ENCODE measurements around the gene ARHGAP36.

Gene ARHGAP36

DNA sequence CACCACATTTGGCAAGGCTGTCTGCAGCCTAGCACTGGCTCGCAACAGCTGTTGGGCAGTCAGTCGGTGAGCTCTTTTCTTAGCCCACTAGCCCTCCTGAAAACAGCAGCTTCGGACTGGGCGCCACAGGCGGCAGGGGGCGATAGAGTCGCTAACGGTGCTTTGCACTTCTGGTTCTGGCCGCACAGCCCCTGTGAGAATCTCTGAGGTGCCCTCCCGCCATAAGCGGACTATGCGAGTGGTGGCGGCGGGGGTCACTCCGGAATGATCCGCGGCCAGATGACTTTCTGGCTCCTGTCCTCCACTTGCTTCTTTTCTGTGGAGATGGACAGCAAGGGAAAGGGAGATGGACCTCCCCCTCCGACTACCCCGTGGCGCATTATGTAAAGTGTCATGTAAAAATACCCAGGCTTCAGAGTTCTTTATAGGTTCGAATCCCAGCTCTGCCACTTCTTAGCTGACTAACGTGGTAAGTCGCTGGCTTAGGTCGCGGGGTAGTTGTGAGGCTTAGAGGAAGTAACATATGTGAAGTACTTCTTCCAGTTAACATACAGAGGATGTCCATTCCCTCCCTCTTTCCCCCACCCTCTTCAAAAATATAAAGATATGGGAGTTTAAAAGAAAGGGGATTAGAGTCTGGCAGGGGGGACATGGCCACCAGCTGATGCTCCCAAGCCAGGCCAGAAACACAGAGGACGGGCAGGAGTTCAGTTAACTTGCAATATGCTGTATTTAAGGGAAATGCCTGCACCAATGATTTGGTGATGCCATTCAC lies 11.0 kb downstream of the ARHGAP36 start:
- DNase-seq (ENCODE audit: low read depth in 3 of 3): peak in 1 of 3 experiments; percentile 20

DNA sequence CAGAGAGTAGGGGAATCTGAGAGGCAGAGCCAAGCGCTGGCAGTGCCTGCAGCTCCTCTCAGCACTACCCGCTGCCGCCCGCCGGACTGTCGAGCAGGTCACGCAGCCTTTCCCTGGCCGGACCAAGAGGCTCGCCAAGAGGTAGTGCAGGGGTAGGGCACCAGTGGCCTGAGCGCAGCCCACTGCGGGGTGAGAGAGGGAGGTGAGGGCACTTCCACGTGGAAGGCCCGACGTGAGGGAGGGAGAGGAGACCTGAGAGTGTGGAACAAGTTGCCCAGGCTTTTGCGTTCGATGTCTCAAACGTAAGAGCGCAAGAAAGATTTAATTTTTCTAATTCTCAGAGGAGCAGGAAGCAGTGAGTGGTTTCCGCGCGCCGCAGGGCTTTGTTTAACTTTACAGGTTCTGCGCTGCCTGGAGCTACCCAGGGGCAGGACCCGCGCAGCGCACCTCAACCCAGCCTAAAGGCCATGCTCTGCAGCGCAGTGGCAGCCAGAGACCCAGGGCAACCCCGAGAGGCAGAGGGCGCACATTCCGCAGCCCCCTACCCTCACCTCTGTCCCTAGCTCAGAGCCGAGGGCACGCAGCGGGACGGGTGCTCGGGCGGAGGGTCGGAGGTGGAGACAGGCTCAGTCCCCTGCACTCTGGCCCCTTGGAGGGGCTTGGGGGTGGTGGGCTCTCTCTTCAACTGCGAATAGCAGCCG lies 14.9 kb downstream of the ARHGAP36 start:
- DNase-seq (ENCODE audit: low read depth in 3 of 3): no peak

DNA sequence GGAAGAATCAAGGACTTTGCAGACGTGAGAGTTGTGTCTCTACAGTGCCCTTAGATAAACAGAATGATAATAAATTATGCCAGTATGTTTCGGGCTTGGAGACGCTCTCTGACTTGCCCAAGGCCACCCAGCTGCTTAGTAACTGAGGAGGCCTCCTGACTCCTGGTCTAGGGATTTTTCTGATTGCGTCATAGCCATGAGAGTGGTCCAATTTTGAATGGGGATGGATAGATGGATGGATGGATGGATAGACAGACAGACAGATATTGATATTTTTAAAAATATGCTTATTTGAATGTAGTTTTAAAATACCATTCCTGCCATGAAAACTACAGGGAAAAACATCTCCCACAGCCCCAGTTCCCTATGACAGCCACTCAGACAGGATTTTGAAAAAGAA lies 15.5 kb downstream of the ARHGAP36 start:
- DNase-seq (ENCODE audit: low read depth in 3 of 3): no peak

DNA sequence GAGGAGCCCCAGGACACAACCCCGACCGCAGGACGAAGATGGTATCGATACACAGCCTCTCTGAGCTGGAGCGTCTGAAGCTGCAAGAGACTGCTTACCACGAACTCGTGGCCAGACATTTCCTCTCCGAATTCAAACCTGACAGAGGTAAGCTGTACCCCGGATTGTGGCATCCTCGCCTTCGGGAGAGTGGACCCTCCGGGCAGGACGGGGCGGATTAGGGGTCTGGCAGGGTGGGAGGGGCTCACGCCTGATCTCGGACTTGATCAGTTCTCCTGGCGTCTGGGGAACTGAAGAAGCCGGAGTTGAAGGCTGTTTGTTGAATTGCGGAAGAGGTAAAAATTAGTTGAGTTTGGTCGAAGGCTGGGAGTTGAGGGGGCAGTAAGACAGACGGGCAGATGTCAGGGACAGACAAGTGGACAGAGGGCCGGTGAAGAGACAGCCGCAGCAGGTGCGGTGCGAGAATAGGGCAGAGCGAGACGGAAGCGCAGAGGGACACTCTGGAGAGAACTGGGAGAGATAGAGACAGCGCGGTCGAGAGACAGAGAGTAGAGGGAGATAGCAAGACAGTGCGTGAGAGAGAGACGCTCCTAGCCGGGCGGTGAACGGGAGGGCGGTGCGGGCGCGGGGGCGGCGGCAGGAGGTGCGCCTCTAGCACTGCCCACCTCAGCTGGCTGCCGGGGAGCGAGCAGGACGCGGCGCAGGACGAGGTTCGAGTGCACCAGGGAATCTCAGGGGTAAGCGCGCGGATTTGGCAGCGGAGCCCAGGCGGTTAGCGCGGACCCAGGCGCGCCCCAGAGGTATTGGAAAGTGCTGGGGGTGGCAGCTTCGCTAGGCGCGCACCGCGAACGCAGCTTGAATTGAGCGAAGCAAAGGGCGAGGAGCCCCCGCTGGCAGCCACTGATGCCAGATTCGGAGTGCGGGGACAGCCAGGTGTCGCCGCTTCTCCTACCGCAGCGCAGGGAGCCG lies 23.9 kb downstream of the ARHGAP36 start:
- no peak for DNase-seq (ENCODE audit: low read depth in 3 of 3)

DNA sequence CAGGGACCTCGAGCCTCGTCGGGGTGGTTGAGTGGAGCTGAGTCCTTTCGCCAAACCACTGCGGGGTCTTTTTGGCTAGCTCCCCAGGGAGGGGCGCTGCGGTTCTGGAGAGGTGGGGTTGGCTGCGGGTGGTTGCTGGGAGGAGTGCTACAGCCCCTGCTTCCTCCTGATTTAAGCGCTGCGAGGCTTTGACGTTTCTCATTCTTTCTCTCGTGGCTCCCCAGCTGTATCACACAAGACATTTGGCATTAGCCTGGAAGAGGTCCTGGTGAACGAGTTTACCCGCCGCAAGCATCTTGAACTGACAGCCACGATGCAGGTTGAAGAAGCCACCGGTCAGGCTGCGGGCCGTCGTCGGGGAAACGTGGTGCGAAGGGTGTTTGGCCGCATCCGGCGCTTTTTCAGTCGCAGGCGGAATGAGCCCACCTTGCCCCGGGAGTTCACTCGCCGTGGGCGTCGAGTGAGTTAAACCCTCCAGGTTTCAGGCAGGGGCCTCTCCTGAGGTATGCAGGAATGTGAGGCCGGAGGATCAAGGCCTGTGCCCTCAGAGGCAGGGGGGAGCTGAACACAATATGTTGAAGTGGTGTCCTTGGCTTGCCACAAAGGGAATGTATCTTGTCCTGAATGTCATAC lies 25.5 kb downstream of the ARHGAP36 start:
- DNase-seq (ENCODE audit: low read depth in 3 of 3): no peak

DNA sequence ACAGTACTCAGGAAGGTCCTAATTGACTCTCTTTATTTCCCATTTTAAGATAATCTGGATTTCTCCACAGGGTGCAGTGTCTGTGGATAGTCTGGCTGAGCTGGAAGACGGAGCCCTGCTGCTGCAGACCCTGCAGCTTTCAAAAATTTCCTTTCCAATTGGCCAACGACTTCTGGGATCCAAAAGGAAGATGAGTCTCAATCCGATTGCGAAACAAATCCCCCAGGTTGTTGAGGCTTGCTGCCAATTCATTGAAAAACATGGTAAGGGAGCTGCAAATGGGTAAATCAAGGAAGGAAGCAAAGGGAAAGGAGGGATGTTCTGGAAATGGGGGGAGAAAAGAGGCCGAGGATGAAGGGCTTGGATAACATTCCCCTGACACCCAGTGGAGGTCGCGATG lies 26.0 kb downstream of the ARHGAP36 start:
- DNase-seq (ENCODE audit: low read depth in 3 of 3): no peak

DNA sequence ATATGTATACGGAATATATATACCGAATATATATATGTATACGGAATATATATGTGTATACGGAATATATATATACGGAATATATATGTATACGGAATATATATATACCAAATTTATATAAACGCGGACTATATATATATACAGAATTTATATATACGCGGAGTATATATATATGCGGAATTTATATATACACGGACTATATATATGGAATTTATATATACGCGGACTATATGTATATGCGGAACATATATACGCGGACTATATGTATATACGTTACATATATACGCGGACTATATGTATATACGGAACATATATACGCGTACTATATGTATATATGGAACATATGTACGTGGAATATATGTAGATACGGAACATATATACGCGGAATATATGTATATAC lies 78.6 kb downstream of the ARHGAP36 start:
- DNase-seq (ENCODE audit: low read depth in 3 of 3): no peak

DNA sequence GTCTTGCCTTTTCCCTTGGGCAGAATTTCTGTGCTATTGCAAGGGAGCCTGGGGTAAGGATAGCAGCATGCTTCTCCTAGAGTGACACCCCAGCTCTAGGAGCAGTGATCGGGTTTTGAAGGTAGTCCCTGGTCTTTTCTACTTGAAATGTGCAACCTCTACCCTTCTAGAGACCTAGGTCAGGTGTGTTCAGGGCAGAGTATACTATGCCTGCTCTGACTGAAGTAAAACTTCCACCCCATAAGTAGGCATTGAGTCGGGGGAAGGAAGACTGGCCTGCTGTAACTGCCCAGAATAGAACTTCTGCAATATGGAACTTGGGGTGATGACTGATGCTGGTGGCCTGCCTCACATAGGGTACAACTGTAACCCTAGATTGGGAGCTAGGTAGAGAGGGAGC lies 80.9 kb downstream of the ARHGAP36 start:
- DNase-seq (ENCODE audit: low read depth in 3 of 3): no peak
